ENCODE data around the gene IFIT1B.

IFIT1B gene

DNA sequence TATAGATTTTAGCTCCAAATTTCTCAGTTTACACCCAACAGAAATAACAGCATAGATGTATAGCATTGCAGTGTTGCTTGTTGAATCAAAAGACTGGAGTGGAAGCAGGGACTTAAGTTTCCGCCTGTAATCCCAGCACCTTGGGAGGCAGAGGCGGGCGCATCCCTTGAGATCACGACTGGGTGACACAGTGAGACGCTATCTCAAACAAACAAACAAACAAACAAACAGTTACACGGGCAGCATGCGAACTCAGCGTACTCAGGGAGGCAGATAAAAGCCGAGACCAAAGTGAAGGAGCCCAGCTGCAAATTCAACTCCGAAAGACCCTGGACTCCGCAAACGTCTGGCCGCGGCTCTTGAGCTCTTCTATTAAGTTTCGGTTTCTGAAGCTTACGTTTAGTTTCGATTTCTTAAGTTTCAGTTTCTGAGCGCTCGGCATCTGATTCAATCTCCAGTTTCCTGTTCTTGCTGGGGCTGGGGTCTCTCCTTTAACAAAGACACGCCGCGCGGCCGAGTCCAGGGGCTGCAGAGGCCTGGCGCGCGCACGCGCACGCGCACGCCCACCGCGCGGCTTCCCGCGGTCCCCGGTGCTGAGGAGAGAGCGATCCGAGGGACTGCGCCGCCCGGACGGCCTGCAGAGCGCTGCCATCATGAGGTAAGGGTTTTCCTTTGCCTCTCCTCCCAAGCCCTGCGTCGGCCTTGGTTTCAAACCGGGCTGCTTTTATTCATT is 36.5 kb downstream of the IFIT1B start, which contains the start of gene IFIT5:
Gene IFIT5 (plus strand): TSS at position 423 of the 733 bp plus-strand sequence. CDS start 231 bp downstream, at position 654.
- DNase-seq, result peak; percentile 86

DNA sequence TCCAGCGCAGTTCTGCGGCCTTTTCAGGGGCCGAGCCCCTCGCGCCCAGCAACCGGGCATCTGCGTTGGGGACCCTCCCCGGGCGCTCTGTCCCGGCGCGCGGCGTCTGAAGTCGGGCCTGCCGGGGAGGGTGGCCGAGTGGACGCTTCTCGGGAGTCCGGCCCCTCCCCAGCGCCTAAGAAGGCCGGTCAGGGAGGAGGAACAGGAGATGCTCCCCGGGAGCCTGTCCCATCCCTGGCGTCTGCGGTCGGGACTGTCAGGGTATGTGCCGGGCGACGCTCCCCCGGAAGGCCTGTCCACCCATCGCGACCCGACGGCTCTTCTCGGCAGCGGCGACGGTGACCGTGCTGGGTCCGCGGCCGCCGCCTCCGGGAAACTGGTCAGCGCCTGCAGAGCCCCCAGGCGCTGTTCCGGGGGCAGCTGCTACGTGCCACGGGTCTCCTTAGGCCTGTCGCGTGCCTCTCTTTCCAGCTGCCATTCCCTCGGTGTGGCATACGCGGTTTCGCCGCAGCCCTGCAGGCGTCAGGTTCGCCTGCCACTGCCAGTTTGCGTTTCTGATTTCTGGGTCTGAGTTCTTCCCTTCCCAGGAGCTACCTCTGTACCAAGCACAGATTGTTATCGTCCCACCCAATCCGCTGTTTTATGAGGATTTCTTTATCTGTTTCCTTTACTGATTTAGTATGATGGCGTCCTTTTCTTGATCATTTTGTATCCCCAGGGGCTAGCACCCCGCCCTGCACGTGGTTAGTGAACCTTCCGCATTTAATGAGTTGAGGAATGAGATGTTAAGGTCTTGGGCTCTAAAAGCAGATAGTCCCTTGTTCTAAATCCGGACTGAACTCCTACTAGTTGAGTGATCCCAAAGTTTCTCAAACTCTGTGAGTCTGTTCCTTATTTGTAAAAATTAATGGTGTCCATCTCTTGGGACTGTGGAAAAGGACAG is 37.3 kb downstream of the IFIT1B start:
- peak; percentile 78 for DNase-seq

DNA sequence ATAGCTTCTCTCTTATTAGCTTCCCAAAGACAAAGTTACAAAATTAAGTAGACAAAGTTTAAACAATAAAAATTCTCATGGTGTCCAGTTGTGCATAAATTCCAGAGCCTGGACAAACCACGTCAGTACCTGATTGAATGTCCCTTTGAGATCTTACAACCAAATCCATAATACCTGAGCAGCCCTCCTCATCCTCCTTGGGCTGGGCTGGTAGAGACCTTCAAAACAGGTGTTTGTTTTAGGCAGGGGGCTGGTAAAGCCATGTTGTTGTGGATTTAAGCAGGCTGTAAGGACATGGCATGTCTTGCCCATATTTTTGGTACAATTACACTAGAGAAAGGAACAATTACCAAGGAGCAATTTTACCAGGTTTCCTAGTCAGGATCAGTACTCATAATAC is 38.6 kb downstream of the IFIT1B start:
- DNase-seq, result no peak

DNA sequence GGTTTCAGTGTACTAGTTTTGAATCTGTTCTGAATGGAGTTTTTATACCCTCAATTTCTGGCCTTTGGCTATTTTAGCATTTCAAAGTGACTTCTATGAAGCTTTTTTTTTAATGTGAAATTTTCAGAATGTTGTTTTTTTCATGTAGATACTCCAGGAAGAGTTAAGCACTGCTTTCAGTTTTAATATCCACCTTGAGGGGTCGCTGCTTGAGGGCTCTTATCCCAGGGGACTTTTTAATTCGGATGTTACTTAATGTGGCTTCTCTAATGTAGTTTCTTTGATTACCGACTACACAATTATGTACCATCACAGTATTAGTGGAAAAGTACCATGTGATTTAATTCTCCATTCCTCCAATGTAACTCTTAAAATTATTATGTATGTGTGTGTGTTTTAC is 41.7 kb downstream of the IFIT1B start:
- DNase-seq, result no peak

DNA sequence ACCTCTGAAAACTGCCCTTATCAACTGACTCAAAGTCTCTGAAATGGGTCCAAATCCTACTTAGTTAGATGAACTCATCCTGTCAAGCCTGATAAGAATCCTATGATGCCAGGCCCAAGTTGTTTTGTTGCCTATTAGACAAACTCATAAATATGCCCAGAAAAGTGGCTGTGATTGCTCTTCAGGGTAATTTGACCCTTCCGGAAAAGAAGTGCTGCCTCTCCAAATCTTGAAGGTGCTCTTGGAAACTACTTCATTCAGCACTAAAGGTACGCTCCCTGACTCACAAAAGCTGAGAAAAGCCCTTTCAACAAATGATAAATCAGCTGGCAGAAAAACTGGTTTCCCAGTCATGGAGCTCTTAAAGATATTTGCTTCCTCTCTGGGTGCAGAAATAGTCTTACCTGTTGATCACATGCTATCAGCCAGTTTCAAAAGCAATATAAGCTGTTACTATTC is 43.2 kb downstream of the IFIT1B start:
- no peak for DNase-seq

DNA sequence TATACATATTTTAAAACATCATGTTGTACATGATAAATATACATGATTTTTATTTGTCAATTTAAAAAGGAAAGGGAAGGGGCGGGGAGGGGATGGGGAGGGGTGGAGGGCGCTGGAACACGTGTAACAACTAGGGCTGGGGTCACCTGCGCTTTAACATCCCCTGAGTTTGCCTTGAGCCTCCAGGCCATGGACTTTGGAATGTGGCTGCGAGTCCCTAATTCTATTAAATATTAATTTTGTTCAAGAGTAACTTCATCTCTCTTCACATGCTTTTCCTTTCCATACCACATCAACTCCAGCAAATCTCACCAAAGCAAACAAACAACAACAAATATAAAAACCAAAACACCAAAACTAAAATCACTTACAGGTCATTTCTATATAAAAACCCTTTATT is 47.1 kb downstream of the IFIT1B start:
- no peak for DNase-seq

DNA sequence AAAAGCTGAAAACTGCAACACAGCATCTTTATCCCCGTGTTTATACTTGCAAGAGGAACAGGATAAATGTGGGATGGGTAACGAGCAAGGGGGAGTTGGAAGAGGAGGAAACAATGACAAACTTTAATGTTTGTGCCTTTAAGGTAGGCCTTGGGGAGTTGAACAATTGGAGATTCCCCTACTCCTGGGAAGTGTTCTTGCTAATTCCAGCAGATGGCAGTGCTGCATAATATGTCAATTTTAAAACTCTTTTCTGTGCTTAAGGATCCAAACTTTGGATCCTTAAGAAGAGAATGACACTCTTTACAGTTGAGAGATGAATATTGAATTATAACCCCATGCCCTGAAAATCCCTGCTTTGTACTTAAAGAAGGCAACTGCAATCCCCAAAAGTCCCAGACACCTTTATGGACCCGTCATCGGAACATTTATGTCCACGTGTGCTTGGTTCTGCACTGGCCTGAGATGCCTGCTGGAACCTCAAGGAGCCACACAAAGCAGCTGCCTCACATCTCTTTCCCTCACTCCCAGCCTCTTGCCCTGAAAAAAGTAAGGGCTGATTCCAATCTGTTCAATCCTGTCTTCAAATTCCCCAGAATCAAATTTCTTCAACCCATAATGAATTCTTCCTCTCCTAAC is 48.5 kb downstream of the IFIT1B start:
- no peak for DNase-seq

DNA sequence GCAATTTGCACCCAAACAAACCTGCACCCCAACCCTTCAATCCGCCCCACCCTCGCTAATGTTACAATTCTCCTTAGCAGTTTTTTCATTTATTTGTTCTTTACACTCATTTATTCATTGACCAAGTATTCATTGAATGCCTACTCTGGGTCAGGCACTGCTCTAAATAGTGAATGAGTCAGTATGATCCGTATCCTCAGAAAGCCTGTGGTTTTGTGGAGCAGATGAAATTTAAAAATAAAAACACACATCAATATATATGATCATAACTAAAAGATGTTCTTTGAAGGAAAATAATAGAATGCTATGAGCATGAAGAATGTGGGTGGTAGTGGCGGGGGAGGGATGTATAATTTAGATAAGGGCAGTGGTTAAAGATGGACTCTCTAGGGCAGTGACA is 49.8 kb downstream of the IFIT1B start:
- DNase-seq, result no peak

DNA sequence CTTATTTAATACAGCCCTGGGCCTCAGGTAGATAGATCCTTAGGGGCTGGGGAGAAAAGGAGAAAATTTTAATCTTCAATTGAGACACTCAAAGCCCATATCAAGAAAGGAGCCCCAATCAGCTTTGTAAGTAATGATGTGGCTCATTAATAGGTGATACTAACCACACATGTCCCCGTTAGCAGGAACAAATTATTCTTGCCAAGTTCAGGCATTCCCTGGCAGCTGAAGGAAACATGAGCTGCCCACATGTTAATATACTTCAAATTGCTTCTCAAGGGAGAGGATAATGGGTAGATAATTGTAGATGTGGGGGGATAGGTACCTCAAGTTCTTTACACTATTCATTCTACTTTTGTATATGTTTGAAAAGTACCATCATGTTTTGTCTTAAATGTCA is 51.0 kb downstream of the IFIT1B start:
- DNase-seq, result no peak

DNA sequence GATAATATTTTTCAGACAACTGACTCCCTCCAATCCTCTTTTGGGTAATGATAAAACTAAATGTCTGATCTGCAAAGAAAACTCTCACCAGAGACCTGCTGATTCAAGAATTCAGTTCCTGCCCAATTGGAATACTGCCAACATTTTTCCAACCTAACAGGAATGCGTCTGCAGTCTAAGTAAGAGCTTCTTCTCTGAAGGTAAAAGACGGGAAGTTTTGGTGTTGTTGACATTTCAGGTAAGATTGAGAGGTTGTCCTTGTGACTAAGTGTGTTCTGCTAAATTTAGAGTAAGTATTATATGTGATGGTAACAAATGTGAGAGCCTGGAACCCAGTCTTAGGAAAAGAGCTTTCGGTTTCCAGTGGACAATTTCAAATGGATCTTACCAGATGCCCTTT is 54.1 kb downstream of the IFIT1B start:
- no peak for DNase-seq
